Upper lobe of right lung (tissue), 1 donor: Measurements from ENCODE around the gene CADPS. TPM values are rescaled to one million over a fixed set of nuclear protein-coding genes. Genes with fewer than 3 reads are reported as not detected.

Experiments used
- ATAC-seq: fragments of 200-7000 bp; cut with Tn5 transposase; one replicate; pipeline ENCODE4 v1.9.1; 2020; ENCODE audit warnings: mild to moderate bottlenecking, moderate library complexity
- DNase-seq: peaks from one replicate; pipeline ENCODE4 v3.0.0-alpha.2; 2020
- H3K27ac ChIP-seq: fragments of 200-600 bp; one replicate; pipeline ENCODE4 v1.8.0; 2022
- H3K27me3 ChIP-seq: fragments of 200-600 bp; one replicate; pipeline ENCODE4 v1.8.0; 2022; ENCODE audit warnings: mild to moderate bottlenecking
- H3K36me3 ChIP-seq: fragments of 200-600 bp; one replicate; pipeline ENCODE4 v1.8.0; 2022
- H3K4me1 ChIP-seq: fragments of 200-600 bp; one replicate; pipeline ENCODE4 v1.8.0; 2022
- H3K4me3 ChIP-seq: fragments of 200-600 bp; one replicate; pipeline ENCODE4 v1.8.0; 2022; ENCODE audit warnings: mild to moderate bottlenecking
- H3K9me3 ChIP-seq: fragments of 200-600 bp; one replicate; pipeline ENCODE4 v1.8.0; 2022
- CTCF ChIP-seq: fragments of 200-600 bp; IDR thresholded peaks from one replicate; pipeline ENCODE4 v1.8.0; 2022; ENCODE audit warnings: antibody characterized with exemption
- intact Hi-C: fragments of 100-400 bp; cut with DNase I; formaldehyde crosslinking; loops from one replicate; pipeline ENCODE4 v1.11.0; 2022
- total RNA-seq: library from RNA; stranded (reverse); fragmentation: NEBNext Ultra II Directional; extraction: Animal tissue kit (Norgen Biotek cat#: 25700); gene quantifications from one replicate; pipeline ENCODE4 v1.2.1, GENCODE V29; 2021
- donor health status: DM: no; HTN: yes; CAD: no; lungs with severe emphysema.

The CADPS gene
- total RNA-seq, 1 donor from 2014 or later = 1.1 TPM

GRCh38 chr3:62700357-62700756 lies 174.9 kb downstream of the CADPS start:
- no peak overlapping the region for H3K4me3 ChIP-seq
- no peaks in the 10 kb centered on the region for H3K36me3 ChIP-seq
- no peak overlapping the region for H3K27ac ChIP-seq
- TF ChIP-seq CTCF = no peak
- H3K9me3 ChIP-seq = no peaks in the 10 kb centered on the region
- H3K4me1 ChIP-seq = no peaks in the 10 kb centered on the region
- no peaks in the 10 kb centered on the region for H3K27me3 ChIP-seq
- intact Hi-C loops = no loop called here
- DNase-seq (no peak), ATAC-seq (no peak)

GRCh38 chr3:62699728-62700127 lies 175.5 kb downstream of the CADPS start:
- DNase-seq (no peak), ATAC-seq (no peak)
- TF ChIP-seq CTCF = no peak
- Histone ChIP-seq H3K9me3 (no peaks in the 10 kb centered on the region), H3K27ac (no peak overlapping the region), H3K4me1 (no peaks in the 10 kb centered on the region), H3K27me3 (no peaks in the 10 kb centered on the region), H3K4me3 (no peak overlapping the region), H3K36me3 (no peaks in the 10 kb centered on the region)
- intact Hi-C loops = no loop called here

GRCh38 chr3:62696011-62696410 lies 179.2 kb downstream of the CADPS start:
- no peaks in the 10 kb centered on the region for H3K27me3 ChIP-seq
- H3K36me3 ChIP-seq = no peaks in the 10 kb centered on the region
- no peak for DNase-seq
- no peaks in the 10 kb centered on the region for H3K4me1 ChIP-seq
- intact Hi-C loops = no loop called here
- no peak overlapping the region for H3K4me3 ChIP-seq
- H3K27ac ChIP-seq = no peak overlapping the region
- ATAC-seq = no peak
- no peak for TF ChIP-seq CTCF
- no peaks in the 10 kb centered on the region for H3K9me3 ChIP-seq

- H3K36me3 ChIP-seq = no peaks in the 10 kb centered on the region
- H3K4me3 ChIP-seq = no peak overlapping the region
- DNase-seq (no peak), ATAC-seq (no peak)
- H3K4me1 ChIP-seq = no peaks in the 10 kb centered on the region
- H3K9me3 ChIP-seq = no peaks in the 10 kb centered on the region
- no peak overlapping the region for H3K27ac ChIP-seq
- intact Hi-C loops = no loop called here
- no peaks in the 10 kb centered on the region for H3K27me3 ChIP-seq
- no peak for TF ChIP-seq CTCF
These were observed 186.4 kb downstream of the CADPS start for GRCh38 chr3:62688812-62689211.

GRCh38 chr3:62688050-62688449 lies 187.2 kb downstream of the CADPS start:
- DNase-seq = no peak
- Histone ChIP-seq H3K36me3 (no peaks in the 10 kb centered on the region), H3K4me1 (no peaks in the 10 kb centered on the region), H3K9me3 (no peaks in the 10 kb centered on the region), H3K27ac (no peak overlapping the region), H3K27me3 (no peaks in the 10 kb centered on the region), H3K4me3 (no peak overlapping the region)
- intact Hi-C loops = no loop called here
- TF ChIP-seq CTCF = no peak
- ATAC-seq = no peak
